Ammon's horn (tissue), 1 donor: Measurements from ENCODE around the gene PLD5.
"Not testable (repeated sequence)": the region's sequence is repeated elsewhere in the genome, so short reads cannot be mapped to it uniquely, and the experiment has no call there.

Experiments
- DNase-seq: peaks from one replicate; pipeline ENCODE4 v3.0.0-alpha.2; 2016; ENCODE audit warnings: low spot score

PLD5 gene

GRCh38 chr1:242276769-242277168, 247.7 kb downstream of the PLD5 start:
- DNase-seq, result not testable (repeated sequence)

GRCh38 chr1:242267004-242267403, 257.5 kb downstream of the PLD5 start:
- DNase-seq, result not testable (repeated sequence)

DNA sequence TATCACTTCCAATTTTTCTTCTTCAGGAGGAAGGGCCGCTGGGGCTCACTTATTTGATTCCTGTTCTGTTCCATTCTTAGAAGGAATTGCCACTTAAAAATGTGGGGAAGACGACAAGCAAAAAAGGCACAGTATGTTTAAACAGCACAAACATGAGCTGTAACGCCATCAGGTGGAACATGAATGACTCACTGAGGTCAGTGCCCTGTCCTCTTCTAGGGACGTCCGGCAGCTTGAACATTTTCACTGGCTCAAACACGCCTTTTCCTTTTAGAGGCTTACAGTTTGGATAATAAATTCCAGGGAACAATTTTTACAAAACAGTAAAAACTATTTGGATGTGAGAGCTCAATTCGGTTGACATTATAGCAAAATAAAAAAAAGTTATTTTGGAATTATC, 260.1 kb downstream of the PLD5 start:
- DNase-seq, result not testable (repeated sequence)

GRCh38 chr1:242245255-242245654, 279.2 kb downstream of the PLD5 start:
- peak; percentile 81 for DNase-seq

DNA sequence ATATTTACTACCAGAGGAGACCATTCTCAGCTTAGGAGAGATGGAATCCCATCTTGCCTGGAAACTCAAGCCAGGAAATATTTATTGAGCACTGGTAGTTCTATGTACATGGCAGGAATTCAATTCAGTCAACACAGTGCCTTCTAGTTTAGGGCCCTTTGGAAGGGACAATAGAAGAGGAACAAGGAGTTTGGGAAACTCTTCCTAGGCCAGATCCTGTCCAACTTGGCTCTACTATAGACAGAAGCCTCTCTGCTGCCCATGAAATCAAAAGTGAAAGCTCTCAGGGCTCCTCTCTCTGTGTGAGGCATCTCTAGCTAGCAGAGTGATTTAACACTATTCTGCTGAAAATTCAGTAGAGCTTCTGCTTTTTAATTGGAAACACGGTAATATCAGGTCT, 281.0 kb downstream of the PLD5 start:
- DNase-seq, result no peak

DNA sequence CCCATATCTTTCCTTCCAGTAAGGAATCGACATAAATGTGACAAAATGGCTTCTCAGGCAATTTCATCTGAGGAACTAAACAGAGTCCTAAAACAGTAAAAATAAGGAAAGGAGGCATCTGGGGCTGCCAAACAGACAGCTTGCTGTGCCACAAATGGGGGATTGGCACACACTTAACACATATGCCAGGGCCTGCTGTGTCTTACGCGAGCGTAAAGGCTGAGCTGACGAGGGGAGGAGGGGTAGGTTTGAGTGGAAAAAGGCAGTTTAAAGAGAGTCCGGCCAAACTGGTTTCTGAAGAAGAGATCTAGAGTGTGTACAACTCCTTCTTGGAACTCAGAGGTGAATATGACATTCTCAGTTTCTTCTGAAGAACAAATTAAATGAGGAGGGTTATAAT, 281.5 kb downstream of the PLD5 start:
- peak; percentile 66 for DNase-seq

DNA sequence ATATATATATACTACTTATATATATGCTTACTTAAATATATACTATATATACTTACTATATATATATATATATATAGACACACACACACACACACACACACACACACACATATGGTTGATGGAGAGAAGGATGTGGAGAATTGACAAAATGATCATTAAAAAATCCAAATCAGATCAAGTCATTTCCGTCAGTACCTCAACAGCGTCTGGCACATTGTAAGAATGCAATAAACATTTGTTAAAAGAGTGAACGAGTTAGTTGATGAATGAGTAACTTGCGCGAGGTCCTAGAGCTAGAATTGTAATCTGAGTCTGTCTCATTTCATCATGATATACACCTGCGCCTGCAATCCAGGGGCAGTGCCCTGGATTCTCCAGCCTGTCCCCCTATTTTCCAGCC, 282.6 kb downstream of the PLD5 start:
- DNase-seq, result no peak

GRCh38 chr1:242240691-242241090, 283.8 kb downstream of the PLD5 start:
- no peak for DNase-seq

DNA sequence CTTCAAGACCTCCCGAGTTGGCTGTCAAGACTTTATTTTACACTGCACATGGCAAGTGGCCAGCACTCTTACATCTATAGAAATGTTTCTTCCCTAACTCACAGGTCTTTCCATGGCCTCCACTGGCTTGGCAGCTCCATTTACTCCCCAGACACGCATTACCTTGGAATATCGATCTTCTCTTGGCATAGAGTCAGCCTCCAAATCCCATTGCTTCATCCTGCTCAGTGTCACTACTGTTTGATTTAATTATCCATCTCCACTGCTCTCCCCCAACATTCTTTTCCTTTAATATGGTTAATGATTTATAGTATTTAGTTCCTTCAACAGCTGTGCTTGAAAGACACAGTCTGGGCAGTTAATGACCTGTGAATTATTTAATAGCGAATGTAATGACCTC, 284.4 kb downstream of the PLD5 start:
- no peak for DNase-seq

GRCh38 chr1:242239398-242239797, 285.1 kb downstream of the PLD5 start:
- no peak for DNase-seq

GRCh38 chr1:242237051-242237450, 287.4 kb downstream of the PLD5 start:
- no peak for DNase-seq

GRCh38 chr1:242228991-242229390, 295.5 kb downstream of the PLD5 start:
- no peak for DNase-seq

- no peak for DNase-seq
These were observed 298.5 kb downstream of the PLD5 start for GRCh38 chr1:242225767-242226573.

DNA sequence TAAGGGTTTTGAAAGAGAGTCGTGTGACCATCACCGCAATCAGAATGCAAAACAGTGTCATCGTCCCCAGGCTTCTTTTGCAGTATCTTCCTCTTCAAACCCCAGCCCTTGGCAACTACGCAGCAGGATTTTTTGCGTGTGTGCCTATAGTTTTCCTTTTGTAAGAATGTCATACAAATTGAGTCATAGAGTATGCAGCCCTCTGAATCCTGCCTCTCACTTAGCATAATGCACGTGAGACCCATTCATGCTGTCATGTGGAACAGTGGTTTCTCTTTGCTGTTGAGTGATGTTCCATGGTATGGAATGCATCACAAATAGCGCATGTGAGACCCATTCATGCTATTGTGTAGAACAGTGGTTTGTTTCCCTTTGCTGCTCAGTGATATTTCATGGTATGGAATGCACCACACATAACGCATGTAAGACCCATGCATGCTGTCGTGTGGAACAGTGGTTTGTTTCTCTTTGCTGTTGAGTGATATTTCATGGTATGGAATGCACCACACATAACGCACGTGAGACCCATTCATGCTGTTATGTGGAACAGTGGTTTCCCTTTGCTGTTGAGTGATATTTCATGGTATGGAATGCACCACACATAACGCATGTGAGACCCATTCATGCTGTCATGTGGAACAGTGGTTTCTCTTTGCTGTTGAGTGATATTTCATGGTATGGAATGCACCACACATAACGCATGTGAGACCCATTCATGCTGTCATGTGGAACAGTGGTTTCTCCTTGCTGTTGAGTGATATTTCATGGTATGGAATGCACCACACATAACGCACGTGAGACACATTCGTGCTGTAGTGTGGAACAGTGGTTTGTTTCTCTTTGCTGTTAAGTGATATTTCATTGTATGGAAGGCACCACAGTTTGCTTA, 299.4 kb downstream of the PLD5 start:
- DNase-seq, result not testable (repeated sequence)

GRCh38 chr1:242224461-242224860, 300.0 kb downstream of the PLD5 start:
- no peak for DNase-seq

GRCh38 chr1:242219905-242220304, 304.6 kb downstream of the PLD5 start:
- DNase-seq, result no peak

- DNase-seq, result no peak
These were observed 305.1 kb downstream of the PLD5 start for GRCh38 chr1:242219298-242219901.

GRCh38 chr1:242216368-242216767, 308.1 kb downstream of the PLD5 start:
- no peak for DNase-seq

GRCh38 chr1:242214455-242214854, 310.0 kb downstream of the PLD5 start:
- not testable (repeated sequence) for DNase-seq

- not testable (repeated sequence) for DNase-seq
These were observed 311.5 kb downstream of the PLD5 start for GRCh38 chr1:242212961-242213360.

- no peak for DNase-seq
These were observed 312.1 kb downstream of the PLD5 start for GRCh38 chr1:242212401-242212800.

- no peak for DNase-seq
These were observed 313.1 kb downstream of the PLD5 start for GRCh38 chr1:242211254-242212022.
